Ishikawa (cell line): ENCODE measurements around the gene MGST1.

Experiments
- CEBPB ChIP-seq: IDR thresholded peaks from 2 replicates; pipeline ENCODE4 v1.6.1; 2012
- EGR1 ChIP-seq: IDR thresholded peaks from 2 replicates; pipeline ENCODE4 v1.6.1; 2012
- EP300 ChIP-seq: IDR thresholded peaks from 2 replicates; pipeline ENCODE4 v1.6.1; 2012; ENCODE audit warnings: borderline replicate concordance
- MAX ChIP-seq: IDR thresholded peaks from 2 replicates; pipeline ENCODE4 v1.6.1; 2012
- RAD21 ChIP-seq: IDR thresholded peaks from 2 replicates; pipeline ENCODE4 v1.6.1; 2012; ENCODE audit warnings: low read depth
- REST ChIP-seq: IDR thresholded peaks from 2 replicates; pipeline ENCODE4 v1.6.1; 2012; ENCODE audit warnings: low read depth, mild to moderate bottlenecking
- YY1 ChIP-seq: IDR thresholded peaks from 2 replicates; pipeline ENCODE4 v1.6.1; 2012; ENCODE audit warnings: low read depth

- TF ChIP-seq RAD21 (no peak), EP300 (no peak), REST (no peak), YY1 (no peak), EGR1 (no peak), CEBPB (no peak), MAX (no peak)
These were observed 23.8 kb upstream of the MGST1 start for GRCh38 chr12:16323638-16324037.
